GM13976 (cell line): ENCODE results near the gene BAZ2B.

Source experiments
- DNase-seq: peaks from one replicate; pipeline ENCODE4 v3.0.0; 2012; ENCODE audit warnings: low spot score
- CTCF ChIP-seq: IDR thresholded peaks from 2 replicates; pipeline ENCODE4 v1.5.1; 2012; ENCODE audit warnings: borderline replicate concordance, mild to moderate bottlenecking; ENCODE audit not compliant: insufficient read depth; ENCODE audit errors: extremely low read depth, missing control alignments, control extremely low read depth
- in situ Hi-C: fragments of 300-500 bp; cut with MboI; formaldehyde crosslinking; loops from one replicate; pipeline ENCODE4 v1.12.0; 2022; ENCODE audit warnings: low sequenced_read_pairs, mixed read lengths, inconsistent platforms; ENCODE audit not compliant: unreplicated experiment

Gene BAZ2B

DNA sequence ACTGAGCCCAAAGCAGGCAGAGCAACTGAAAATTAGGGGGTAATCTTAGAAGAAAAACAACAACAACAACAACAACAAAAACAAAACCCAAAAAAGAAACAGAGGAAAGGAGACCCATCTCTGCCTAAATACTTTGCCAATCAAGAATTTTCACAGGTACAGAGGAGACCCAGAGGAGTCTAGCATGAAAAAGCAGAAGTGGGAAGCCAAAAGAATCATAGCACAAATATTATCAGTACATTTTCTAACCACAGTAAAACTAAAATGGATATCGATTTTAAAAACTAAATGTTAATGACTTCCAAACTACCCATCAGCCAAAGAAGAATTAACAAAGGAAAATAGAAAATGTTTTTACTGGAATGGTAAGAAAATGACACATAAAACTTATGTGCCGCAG is 148.1 kb downstream of the BAZ2B start:
- DNase-seq = no peak
- TF ChIP-seq CTCF = no peak
- in situ Hi-C loops = no loop called here

DNA sequence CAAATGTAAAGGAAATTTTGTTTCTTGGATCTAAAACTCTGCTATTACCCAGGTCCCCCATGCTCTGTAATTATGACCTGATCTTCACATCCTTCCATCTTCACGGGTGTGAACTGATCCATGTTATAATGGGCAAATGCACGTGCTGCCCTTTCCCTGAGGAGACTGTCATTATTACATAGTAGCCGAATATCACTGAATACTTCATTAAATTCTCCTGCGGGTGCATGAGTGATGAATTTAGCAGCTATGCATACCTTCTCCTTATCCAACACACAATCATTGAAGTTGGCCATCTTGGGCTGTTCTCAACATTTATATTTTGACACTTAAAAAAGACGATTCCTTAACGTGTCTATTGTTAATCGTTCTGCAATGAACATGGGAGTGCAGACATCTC is 153.4 kb downstream of the BAZ2B start:
- no peak for TF ChIP-seq CTCF
- in situ Hi-C loops = no loop called here
- DNase-seq = no peak

- in situ Hi-C loops = no loop called here
- no peak for TF ChIP-seq CTCF
- no peak for DNase-seq
These were observed 154.1 kb downstream of the BAZ2B start for GRCh38 chr2:159462201-159462785.

GRCh38 chr2:159461076-159461475 is 155.3 kb downstream of the BAZ2B start:
- DNase-seq = no peak
- TF ChIP-seq CTCF = no peak
- in situ Hi-C loops = no loop called here

- no peak for TF ChIP-seq CTCF
- in situ Hi-C loops = no loop called here
- no peak for DNase-seq
These were observed 156.1 kb downstream of the BAZ2B start for GRCh38 chr2:159460227-159460626.

- TF ChIP-seq CTCF = no peak
- in situ Hi-C loops = no loop called here
These were observed 157.1 kb downstream of the BAZ2B start for GRCh38 chr2:159459279-159459678.

More at GRCh38 chr2:159459279-159459678, 157.1 kb downstream of the BAZ2B start:
- DNase-seq = no peak
